Fibroblast of skin of scalp (primary cell): ENCODE data around the gene SEPTIN1.

Source experiments
- DNase-seq: peaks from one replicate; pipeline ENCODE4 v3.0.0-alpha.2; 2013

SEPTIN1 gene

DNA sequence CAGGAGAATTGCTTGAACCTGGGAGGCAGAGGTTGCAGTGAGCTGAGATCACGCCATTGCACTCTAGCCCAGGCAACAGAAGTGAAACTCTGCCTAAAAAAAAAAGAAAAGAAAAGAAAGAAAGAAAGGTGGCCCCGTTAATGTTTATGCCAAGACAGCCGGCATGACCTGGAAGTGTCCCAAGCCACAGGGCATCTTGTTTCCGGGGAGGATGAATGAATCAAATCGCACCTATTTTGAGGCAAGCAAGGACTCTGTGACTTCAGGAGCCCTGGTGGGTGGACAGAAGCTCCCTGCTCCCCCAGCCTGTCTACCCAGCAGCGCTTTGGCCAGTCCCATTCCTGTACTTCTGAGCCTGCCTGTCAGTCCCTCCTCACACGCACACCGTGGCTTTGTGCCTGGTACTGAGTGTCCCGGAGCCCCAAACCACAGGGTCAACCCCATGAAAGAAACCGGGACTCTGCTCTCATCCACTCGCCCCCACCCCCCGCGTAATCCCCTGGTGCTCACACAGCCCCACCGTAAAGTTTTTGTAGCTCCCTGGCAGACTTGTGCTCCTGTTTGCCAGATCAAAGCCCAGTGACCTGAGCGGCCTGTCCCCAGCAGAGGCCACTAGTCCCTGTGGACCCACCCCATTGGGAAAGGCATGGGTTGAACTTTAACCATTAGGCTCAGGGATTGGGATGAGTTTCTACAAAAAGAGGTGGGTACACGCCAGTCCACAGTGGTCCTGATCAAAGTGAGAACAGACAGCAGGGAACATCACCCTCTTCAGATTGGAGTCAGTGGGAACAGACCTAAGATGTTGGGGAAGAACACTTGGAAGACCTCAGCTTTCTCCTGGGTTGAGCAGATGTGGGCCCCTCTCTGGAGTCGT lies 46.5 kb downstream of the SEPTIN1 start:
- DNase-seq = no peak

DNA sequence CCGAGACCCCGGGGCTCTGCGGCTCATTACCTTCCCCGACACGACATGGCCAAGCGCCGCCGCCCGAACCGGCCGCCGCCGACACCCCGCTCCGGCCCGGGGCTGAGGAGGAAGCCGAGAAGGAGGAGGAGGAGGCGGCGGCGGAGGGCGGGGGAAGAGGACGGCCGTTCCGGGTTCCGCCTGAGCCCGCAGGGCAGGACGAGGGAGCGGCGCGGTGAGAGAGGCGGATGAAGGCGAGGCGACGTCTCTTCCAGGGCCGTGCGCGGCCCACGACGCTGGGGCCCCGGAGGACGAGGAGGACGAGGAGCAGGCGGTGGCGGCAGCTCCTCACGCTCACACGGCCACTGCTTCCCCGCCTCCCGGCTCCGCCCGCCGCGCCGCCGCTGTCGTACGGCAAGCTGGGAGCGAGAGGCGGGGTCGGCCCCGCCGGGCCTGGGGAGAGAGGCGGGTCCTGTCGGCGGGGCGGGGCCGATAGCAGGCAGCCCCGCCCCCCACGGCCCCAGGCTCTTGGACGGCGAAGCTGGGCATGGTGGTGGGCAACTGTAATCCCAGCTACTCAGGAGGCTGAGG lies 47.2 kb downstream of the SEPTIN1 start:
- DNase-seq = peak; percentile 82

GRCh38 chr16:30334473-30334989 lies 47.8 kb downstream of the SEPTIN1 start:
- peak; percentile 82 for DNase-seq
